ENCODE data around the gene CTAGE4.
"Not testable (repeated sequence)": the region's sequence is repeated elsewhere in the genome, so short reads cannot be mapped to it uniquely, and the experiment has no call there.

GRCh38 chr7:144226866-144227265 lies 43.6 kb downstream of the CTAGE4 start:
- not testable (repeated sequence) for TF ChIP-seq CTCF, POLR2A (IDR thresholded peaks at IDR 0.05)

Data from ovary (tissue), 3 donors.